Naive B cell (primary cell): ENCODE measurements around the gene GPS1. TPM values are rescaled to one million over a fixed set of nuclear protein-coding genes. Genes with fewer than 3 reads are reported as not detected.

ENCODE experiments used
- ATAC-seq, 2 donors: fragments of 150-1000 bp; cut with Tn5 transposase; 2 replicates each; pipeline ENCODE4 v1.10.0; 2021; ENCODE audit warnings: low read depth in 2 of 2, mild to moderate bottlenecking in 2 of 2, moderate library complexity in 2 of 2
- DNase-seq: peaks from one replicate; pipeline ENCODE4 v3.0.0; 2022
- H3K27ac Mint-ChIP-seq, 6 donors: one replicate each; pipeline ENCODE4 v1.8.0; 2020 to 2022; ENCODE audit warnings: mild to moderate bottlenecking in 6 of 6, mixed read lengths in 6 of 6, moderate library complexity in 5 of 6, inconsistent platforms in 2 of 6
- H3K27me3 Mint-ChIP-seq, 3 donors: one replicate each; pipeline ENCODE4 v1.8.0; 2021 to 2022; ENCODE audit warnings: mixed read lengths in 3 of 3, mild to moderate bottlenecking in 1 of 3
- H3K36me3 Mint-ChIP-seq, 2 donors: one replicate each; pipeline ENCODE4 v1.8.0; 2020 to 2022; ENCODE audit warnings: mixed read lengths in 2 of 2, inconsistent platforms in 1 of 2, mild to moderate bottlenecking in 1 of 2
- H3K4me1 Mint-ChIP-seq, 3 donors: one replicate each; pipeline ENCODE4 v1.8.0; 2020 to 2022; ENCODE audit warnings: mixed read lengths in 3 of 3, inconsistent platforms in 1 of 3, mild to moderate bottlenecking in 1 of 3, moderate library complexity in 1 of 3
- H3K4me3 Mint-ChIP-seq, 8 donors: one replicate each; pipeline ENCODE4 v1.8.0; 2020 to 2022; ENCODE audit warnings: mild to moderate bottlenecking in 8 of 8, mixed read lengths in 8 of 8, moderate library complexity in 8 of 8, inconsistent platforms in 2 of 8
- H3K9me3 Mint-ChIP-seq, 7 donors: one replicate each; pipeline ENCODE4 v1.8.0; 2020 to 2022; ENCODE audit warnings: mixed read lengths in 7 of 7, mild to moderate bottlenecking in 5 of 7, inconsistent platforms in 2 of 7, moderate library complexity in 1 of 7
- polyA plus RNA-seq, 6 donors: library from polyadenylated mRNA; unstranded; fragments of 300-500 nt; fragmentation: Illumina TruSeq; gene quantifications; one replicate each; pipeline ENCODE4 v1.2.3, GENCODE V29; 2021; ENCODE audit warnings: low read depth in 6 of 6

The GPS1 gene
- polyA plus RNA-seq, 6 donors from 2014 or later: 103 to 138 (median 109) TPM

DNA sequence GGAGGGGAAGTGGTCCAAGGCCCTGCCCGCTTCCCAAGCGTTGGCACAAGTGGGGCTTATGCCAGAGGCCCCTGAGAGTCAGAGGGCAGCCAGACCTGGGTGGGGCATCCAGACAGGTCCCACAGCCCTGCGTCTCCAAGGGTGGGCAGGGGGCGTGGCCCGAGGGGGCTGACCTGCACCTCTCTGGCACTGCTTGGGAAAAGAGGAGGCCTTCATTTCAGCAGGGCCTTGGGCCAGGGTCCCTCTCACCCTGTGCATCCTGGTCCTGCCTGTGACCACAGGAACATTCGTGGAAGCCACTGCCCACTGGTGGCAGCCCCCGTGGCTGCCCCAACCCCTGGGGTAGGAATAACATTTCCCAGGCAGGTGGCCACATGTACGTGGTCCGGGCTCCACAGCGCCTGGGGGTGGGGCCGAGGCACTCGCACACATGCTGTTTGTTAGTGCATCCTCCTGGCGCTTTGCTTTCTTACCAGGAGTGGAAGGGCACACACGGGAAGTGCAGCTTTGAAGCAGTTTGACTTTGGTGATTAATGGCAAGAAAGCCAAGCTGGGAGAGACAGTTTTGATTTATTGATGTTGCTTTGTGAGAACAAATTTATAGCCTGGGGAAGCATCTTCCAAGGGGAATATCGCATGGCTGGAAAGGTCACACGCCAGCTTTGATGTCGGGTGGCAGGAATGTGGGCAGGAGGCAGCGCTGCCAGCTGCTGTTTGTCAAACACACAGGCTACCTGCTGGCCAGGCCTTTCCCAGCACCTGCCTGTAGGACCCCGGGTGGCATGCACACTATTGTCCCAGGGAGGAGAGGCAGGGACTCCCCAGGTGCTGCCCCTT is 33.3 kb upstream of the GPS1 start:
- no peaks in the 10 kb centered on the region for H3K27me3 Mint-ChIP-seq
- no peaks in the 10 kb centered on the region for H3K9me3 Mint-ChIP-seq
- DNase-seq: no peak
- peaks cover 3 to 11% (median 9%) of the 10 kb centered on the region in 3 donors for H3K4me1 Mint-ChIP-seq
- peak overlapping the region in 1 of 8 donors; percentile 42 for H3K4me3 Mint-ChIP-seq
- H3K36me3 Mint-ChIP-seq: no peaks in the 10 kb centered on the region
- no peak overlapping the region for H3K27ac Mint-ChIP-seq
- ATAC-seq: no peak

DNA sequence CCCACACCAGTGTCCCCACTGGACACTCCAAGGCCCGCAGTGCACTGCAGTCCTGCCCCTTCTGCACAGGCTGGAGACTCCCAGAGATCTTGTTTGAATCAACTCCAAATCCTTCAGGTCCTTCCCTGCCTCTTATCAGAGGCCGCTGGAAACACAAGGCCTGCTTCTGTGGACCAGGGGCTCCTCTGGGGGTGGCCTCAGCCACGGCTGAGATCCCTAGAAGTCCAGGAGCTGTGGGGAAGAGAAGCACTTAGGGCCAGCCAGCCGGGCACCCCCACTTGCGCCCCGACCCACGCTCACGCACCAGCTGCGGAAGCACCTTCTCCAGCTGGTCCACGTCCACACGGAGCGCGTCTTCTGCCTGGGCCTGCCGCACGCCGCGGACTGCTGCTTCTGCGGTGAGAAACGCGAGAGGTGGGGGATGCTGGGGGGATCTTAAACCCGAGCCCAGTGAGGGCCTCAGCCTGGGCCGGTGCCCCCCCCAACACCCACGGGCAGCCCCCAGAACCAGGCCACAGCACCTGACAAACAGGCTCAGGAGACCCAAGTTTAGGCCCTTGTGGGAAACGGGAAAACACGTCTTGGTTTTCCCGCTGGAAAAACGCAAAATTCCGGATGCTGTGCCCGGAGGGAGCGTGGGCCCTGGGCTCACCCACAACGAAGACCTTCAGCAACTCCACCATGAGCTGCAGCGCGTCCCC is 32.6 kb upstream of the GPS1 start:
- Mint-ChIP-seq H3K4me3 (no peak overlapping the region), H3K36me3 (no peaks in the 10 kb centered on the region), H3K4me1 (peaks cover 7 to 17% (median 13%) of the 10 kb centered on the region in 3 donors), H3K27ac (no peak overlapping the region), H3K9me3 (no peaks in the 10 kb centered on the region), H3K27me3 (no peaks in the 10 kb centered on the region)
- DNase-seq (no peak), ATAC-seq (no peak)

DNA sequence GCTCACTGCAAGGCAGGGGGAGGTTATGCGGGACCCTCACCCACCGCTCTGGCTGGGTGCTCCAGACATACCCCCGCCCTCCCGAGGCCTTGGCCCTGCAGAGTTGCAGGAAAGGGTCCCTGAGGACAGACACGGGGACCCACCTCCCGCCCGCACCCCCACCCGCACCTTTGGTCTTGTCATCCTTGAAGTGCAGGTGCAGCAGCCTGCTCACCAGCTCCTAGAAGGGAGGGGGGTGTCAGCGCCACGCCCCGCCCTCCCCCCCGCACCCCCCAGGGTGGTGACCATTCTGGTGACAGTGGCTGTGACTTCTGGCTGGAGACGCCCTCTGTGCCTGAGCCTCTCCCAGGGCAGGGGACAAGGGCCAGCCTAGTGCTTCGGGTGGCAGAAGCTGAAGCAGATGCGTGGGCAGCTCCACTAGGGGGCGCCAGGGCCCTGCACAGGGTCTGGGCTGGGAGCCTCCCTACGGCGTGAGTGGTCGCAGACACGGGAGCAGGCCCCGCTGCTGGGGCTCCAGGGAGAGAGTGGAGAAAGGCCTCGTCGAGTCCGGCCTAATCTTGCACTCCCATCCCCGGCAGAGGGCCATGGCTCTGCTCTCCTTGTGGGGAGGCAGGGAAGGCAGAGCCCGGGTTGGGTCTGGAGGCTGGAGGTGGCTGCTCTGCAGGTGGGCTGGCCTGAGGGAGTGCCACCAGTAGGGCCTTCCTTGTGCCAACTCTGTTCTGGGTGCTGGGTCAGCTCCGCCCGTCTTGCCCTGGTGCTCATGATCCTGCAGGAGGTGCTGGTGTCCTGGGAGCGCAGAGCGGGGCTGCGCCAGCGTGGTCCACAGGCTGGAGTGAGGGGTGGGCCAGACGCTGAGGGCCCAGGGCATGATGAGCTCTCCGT is 31.8 kb upstream of the GPS1 start:
- Mint-ChIP-seq H3K4me1 (peaks cover 7 to 20% (median 14%) of the 10 kb centered on the region in 3 donors), H3K36me3 (no peaks in the 10 kb centered on the region), H3K27ac (no peak overlapping the region), H3K9me3 (no peaks in the 10 kb centered on the region), H3K4me3 (peak overlapping the region in 4 of 8 donors; percentile 36 to 73 (median 62)), H3K27me3 (no peaks in the 10 kb centered on the region)
- DNase-seq (peak; percentile 47), ATAC-seq (no peak)

DNA sequence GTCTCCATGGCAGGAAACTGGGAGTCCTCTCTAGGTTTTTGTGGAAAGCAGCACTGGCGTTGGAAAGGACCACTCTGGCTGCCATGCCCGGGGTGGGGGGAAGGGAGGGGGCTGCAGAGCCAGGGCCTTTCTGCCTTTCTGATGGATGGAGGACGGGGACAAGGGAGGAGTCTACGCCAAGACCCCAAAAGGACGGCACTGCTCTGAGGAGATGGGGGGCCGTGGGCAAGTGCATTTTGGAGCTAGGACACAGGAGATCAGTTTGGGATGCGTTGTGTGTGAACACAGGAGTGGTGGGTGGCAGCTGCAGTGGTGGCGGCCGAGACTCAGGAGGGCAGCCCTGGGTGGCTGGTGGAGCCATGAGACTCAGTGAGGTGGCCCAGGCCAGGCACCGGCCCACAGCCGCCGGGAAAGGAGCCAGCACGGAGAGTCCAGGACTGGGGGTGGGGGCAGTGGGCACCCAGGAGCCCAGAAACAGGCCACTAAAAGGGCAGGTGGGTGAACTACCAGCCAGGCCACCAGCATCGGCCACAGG is 31.1 kb upstream of the GPS1 start:
- no peaks in the 10 kb centered on the region for H3K9me3 Mint-ChIP-seq
- no peak overlapping the region for H3K27ac Mint-ChIP-seq
- no peak for DNase-seq
- H3K36me3 Mint-ChIP-seq: no peaks in the 10 kb centered on the region
- H3K27me3 Mint-ChIP-seq: no peaks in the 10 kb centered on the region
- H3K4me3 Mint-ChIP-seq: peak overlapping the region in 3 of 8 donors; percentile 36 to 72 (median 56)
- ATAC-seq: no peak
- H3K4me1 Mint-ChIP-seq: peaks cover 7 to 20% (median 14%) of the 10 kb centered on the region in 3 donors

DNA sequence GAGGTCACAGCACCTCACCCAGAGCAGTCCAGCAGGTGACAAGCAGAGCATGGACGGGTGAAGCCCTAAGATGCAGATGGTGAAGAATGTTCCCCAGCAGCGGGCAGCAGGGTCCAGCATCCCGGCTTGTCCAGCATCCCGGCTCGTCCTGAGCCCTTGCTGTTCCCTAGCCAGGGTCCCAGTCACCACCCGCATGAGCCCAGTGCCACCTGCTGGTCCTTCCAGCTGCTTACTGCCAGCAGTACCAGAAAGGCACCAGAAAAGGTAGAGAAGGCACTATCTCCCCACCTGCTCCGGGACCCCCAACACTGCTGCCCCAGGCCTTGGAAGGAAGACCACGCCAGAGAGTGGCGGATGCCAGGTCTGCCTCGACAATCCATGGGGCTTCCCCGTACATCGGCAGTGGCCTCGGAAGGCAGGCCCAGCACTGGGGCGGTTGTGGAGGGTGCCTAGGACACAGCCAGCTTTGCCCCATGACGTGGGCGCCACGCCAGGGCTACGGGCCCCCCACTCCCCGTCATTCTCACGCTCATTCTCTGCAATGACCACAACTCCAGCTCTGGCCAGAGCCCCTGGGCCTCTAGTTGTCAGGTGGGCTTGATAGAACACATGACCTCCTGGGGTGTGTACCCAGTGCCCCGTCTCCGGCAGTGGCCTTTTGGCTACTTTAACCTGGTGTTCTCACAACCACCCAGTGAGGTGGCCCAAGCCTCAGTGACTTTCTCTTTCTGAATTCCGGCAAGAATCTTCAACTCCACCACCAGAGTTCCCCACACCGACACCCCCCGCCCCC is 30.4 kb upstream of the GPS1 start:
- Mint-ChIP-seq H3K27ac (peak overlapping the region in 2 of 6 donors; percentile 62 to 88), H3K36me3 (no peaks in the 10 kb centered on the region), H3K27me3 (no peaks in the 10 kb centered on the region), H3K4me1 (peaks cover 7 to 20% (median 14%) of the 10 kb centered on the region in 3 donors), H3K9me3 (no peaks in the 10 kb centered on the region), H3K4me3 (peak overlapping the region; percentile 81 to 93 (median 88))
- ATAC-seq (no peak), DNase-seq (no peak)

DNA sequence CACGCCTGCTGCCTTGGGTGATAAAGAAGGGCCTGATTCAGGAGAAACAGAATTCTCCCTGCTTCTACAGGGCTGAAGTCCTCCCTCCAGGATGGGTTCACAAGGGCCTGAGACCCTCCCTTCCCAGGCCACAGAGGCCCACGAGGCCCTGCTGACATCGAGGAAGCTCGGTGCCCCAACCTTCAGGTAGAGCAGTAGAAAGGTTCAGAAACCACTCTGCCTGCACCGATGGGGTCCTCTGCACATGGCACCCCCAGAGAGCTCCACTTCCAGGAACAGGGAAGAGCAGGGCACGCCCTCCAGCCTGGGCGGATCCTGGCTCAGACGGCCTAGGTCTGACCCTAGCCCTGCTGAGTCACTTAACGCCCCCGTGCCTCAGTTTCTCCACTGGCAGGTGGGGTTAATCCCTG is 29.8 kb upstream of the GPS1 start:
- Mint-ChIP-seq H3K27me3 (peaks cover 0 to under 1% (median 0%) of the 10 kb centered on the region in 3 donors), H3K27ac (peak overlapping the region in 2 of 6 donors; percentile 15 to 88), H3K9me3 (no peaks in the 10 kb centered on the region), H3K36me3 (no peaks in the 10 kb centered on the region), H3K4me1 (peaks cover 7 to 20% (median 14%) of the 10 kb centered on the region in 3 donors), H3K4me3 (peak overlapping the region; percentile 81 to 93 (median 88))
- ATAC-seq: no peak
- DNase-seq: no peak

DNA sequence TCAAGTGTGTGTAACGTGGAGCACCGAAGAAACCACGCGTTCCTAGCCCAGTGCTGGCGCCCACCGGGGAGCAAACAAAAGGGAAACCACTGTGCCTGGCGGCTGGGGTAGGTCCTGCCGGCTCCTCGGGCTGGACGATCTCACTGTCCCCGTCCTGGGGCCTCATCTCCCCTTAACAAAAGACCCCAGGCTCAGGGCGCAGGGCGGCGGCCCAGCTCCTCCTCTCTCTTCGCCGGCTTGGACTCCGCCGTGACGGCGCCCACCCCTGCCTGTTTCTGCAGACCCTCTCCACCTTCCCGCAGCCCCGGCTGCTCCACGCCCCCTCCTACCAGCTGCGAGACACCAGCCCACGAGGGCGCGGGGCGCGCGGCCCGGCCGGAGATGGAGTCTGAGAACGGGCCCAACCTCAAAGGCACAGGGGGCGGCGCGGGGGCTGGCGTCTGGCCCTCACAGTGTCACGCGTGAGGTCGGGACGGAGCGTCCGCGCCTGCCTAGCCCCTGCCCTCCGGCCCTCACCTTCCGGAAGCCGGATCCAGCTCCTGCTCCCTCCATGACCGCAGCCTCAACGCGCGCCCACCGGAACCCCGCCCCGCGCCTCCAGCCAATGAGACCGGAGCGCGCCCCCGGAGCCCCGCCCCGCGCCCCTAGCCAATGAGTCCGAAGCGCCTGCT is 29.3 kb upstream of the GPS1 start, which contains the start of gene CENPX:
Gene CENPX, minus strand, starts transcription at position 569 of the 671 bp plus-strand sequence. Its CDS starts 17 bp downstream, at position 552.
- peak; percentile 9 to 14 for ATAC-seq
- no peaks in the 10 kb centered on the region for H3K36me3 Mint-ChIP-seq
- H3K27me3 Mint-ChIP-seq: peaks cover 0 to 5% (median 3%) of the 10 kb centered on the region in 3 donors
- peak within 1 kb of the TSS; percentile 81 to 93 (median 88) for H3K4me3 Mint-ChIP-seq
- peaks cover 7 to 20% (median 14%) of the 10 kb centered on the region in 3 donors for H3K4me1 Mint-ChIP-seq
- DNase-seq: no peak
- peak within 1 kb of the TSS in 5 of 6 donors; percentile 0 to 88 (median 70) for H3K27ac Mint-ChIP-seq
- H3K9me3 Mint-ChIP-seq: no peaks in the 10 kb centered on the region

DNA sequence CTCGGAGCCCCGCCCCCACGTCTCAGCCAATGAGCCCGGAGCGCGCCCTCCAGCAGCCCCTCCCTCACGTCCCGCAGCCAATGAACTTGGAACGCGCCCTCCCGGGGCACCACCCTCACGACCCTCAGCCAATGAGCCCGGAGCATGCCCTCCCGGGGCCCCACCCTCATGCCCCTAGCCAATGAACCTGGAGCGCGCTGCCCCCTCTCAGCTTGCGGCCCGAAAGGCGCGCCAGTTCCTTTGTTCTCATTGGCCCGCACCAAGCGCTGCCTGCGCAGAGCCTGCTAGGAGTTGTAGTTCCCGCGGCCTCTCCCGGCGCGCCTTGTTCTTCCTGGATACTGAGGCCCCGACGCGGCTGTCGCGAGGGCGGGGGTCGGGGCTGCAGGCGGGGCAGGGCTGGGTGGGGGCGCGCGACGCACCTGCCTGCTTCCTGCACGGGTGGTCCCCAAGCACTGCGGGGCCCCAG is 28.7 kb upstream of the GPS1 start, which contains the start of gene LRRC45:
Gene LRRC45, plus strand, starts transcription at position 325 of the 466 bp plus-strand sequence. CDS start 339 bp downstream, outside the sequence.
- H3K4me3 Mint-ChIP-seq: peak within 1 kb of the TSS; percentile 81 to 93 (median 88)
- H3K4me1 Mint-ChIP-seq: peaks cover 7 to 20% (median 14%) of the 10 kb centered on the region in 3 donors
- peaks cover 0 to 8% (median 7%) of the 10 kb centered on the region in 3 donors for H3K27me3 Mint-ChIP-seq
- H3K36me3 Mint-ChIP-seq: no peaks in the 10 kb centered on the region
- DNase-seq (peak; percentile 99), ATAC-seq (peak; percentile 92 to 94)
- H3K9me3 Mint-ChIP-seq: no peaks in the 10 kb centered on the region
- peak within 1 kb of the TSS in 5 of 6 donors; percentile 0 to 73 (median 36) for H3K27ac Mint-ChIP-seq

DNA sequence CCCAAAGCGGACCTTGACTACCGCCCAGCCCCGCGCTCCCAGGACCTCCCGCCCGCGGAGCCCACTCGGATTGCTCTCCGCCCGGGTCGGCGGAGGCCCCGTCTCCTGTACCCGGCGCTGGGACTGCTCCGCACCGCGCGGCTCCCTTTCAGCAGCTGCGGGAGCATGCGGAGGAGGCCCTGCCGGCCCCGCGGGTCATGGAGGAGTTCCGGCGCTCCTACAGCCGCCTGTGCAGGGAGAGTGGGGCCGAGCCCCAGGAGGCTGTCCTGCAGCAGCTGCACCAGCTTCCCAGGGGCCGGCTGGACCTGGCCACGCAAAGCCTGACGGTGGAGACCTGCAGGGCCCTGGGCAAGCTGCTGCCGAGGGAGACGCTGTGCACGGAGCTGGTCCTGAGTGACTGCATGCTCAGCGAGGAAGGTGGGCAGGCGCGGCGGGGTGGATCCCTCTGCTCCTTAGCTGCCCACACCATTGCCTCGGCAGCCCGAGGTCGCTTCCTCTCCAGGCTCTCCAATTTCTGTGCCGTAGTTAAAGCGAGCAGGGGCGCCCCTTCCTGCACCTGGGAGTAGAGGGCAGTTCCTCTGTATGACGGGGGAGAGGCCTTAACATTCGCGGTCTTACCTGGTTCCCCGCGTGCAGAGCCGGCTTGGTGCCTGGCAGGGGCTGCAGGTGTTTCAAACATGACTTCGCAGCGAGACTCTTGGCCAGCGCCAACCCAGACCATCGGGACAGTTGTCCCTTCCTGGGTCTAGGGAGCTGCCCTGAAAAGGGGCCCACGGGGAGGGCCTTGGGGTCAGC is 28.1 kb upstream of the GPS1 start:
- Mint-ChIP-seq H3K27me3 (peaks cover 0 to 9% (median 7%) of the 10 kb centered on the region in 3 donors), H3K4me1 (peaks cover 7 to 20% (median 14%) of the 10 kb centered on the region in 3 donors), H3K27ac (peak overlapping the region in 1 of 6 donors; percentile 27), H3K4me3 (peak overlapping the region; percentile 80 to 91 (median 87)), H3K9me3 (no peaks in the 10 kb centered on the region), H3K36me3 (no peaks in the 10 kb centered on the region)
- DNase-seq (no peak), ATAC-seq (no peak)

DNA sequence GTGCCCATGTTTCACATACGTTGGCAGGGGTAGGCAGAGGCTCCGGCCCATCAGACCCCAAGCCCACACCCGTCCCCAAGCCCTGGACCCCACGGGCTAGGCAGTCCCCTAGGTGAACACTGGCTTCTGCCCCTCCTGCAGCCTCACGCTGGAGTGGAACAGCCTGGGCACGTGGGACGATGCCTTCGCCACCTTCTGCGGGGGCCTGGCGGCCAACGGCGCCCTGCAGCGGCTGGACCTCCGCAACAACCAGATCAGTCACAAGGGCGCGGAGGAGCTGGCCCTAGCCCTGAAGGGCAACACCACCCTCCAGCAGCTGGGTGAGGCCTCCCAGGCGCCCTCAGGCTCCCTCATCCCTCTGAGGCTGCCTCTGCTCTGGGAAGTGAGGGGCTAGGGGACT is 26.8 kb upstream of the GPS1 start:
- ATAC-seq (no peak), DNase-seq (no peak)
- H3K36me3 Mint-ChIP-seq: no peaks in the 10 kb centered on the region
- peaks cover 0 to 21% (median 7%) of the 10 kb centered on the region in 3 donors for H3K27me3 Mint-ChIP-seq
- H3K4me1 Mint-ChIP-seq: peaks cover 7 to 26% (median 18%) of the 10 kb centered on the region in 3 donors
- H3K27ac Mint-ChIP-seq: no peak overlapping the region
- H3K4me3 Mint-ChIP-seq: no peak overlapping the region
- H3K9me3 Mint-ChIP-seq: no peaks in the 10 kb centered on the region
